CD4-positive, alpha-beta T cell treated with Interleukin-12 subunit alpha and Interleukin-12 subunit beta, for 1 hour (primary cell): ENCODE results near the gene SLC25A29.
A peak's percentile ranks its signal among the peaks of the same experiment; 100 is the strongest.
"Not testable (repeated sequence)": the region's sequence is repeated elsewhere in the genome, so short reads cannot be mapped to it uniquely, and the experiment has no call there.

Experiments
- DNase-seq: peaks from one replicate; pipeline ENCODE4 v3.0.0-alpha.2; 2020

SLC25A29 gene

GRCh38 chr14:100330388-100330931 lies 24.2 kb upstream of the SLC25A29 start:
- DNase-seq = no peak

GRCh38 chr14:100330007-100330344 lies 23.7 kb upstream of the SLC25A29 start:
- DNase-seq = no peak

- DNase-seq = no peak
Observed at GRCh38 chr14:100329233-100330006, 23.2 kb upstream of the SLC25A29 start.

- DNase-seq = no peak
Observed at GRCh38 chr14:100328495-100329163, 22.4 kb upstream of the SLC25A29 start.

- DNase-seq = no peak
Observed at GRCh38 chr14:100327128-100327527, 20.9 kb upstream of the SLC25A29 start.

- DNase-seq = no peak
Observed at GRCh38 chr14:100325958-100326357, 19.7 kb upstream of the SLC25A29 start.

GRCh38 chr14:100325231-100325632 lies 19.0 kb upstream of the SLC25A29 start:
- no peak for DNase-seq

GRCh38 chr14:100323942-100324307 lies 17.7 kb upstream of the SLC25A29 start:
- DNase-seq = no peak

- DNase-seq = no peak
Observed at GRCh38 chr14:100323121-100323941, 17.1 kb upstream of the SLC25A29 start, which contains the start of gene SLC25A47. Gene SLC25A47 (plus strand): TSS chr14:100323339. CDS start chr14:100323415, 76 bp downstream.

GRCh38 chr14:100322138-100322957 lies 16.1 kb upstream of the SLC25A29 start:
- DNase-seq = no peak

- no peak for DNase-seq
Observed at GRCh38 chr14:100321473-100322137, 15.4 kb upstream of the SLC25A29 start.

- DNase-seq = no peak
Observed at GRCh38 chr14:100320157-100320856, 14.1 kb upstream of the SLC25A29 start.

- DNase-seq = peak; percentile 75
Observed at GRCh38 chr14:100317912-100318808, 11.9 kb upstream of the SLC25A29 start.

- no peak for DNase-seq
Observed at GRCh38 chr14:100317389-100317788, 11.1 kb upstream of the SLC25A29 start.

GRCh38 chr14:100314724-100315123 lies 8.5 kb upstream of the SLC25A29 start:
- no peak for DNase-seq

GRCh38 chr14:100313464-100314230 lies 7.4 kb upstream of the SLC25A29 start:
- DNase-seq = no peak

- DNase-seq = no peak
Observed at GRCh38 chr14:100312877-100313400, 6.7 kb upstream of the SLC25A29 start.

GRCh38 chr14:100312110-100312876 lies 6.0 kb upstream of the SLC25A29 start:
- DNase-seq = not testable (repeated sequence)
